AG10803 (cell line): ENCODE data around the gene S100A8.

Experiments used
- DNase-seq: peaks from one replicate; pipeline ENCODE4 v3.0.0; 2010; ENCODE audit warnings: low read depth
- H3K4me3 ChIP-seq: 2 replicates; pipeline ENCODE4 v1.5.1; 2011; ENCODE audit warnings: mild to moderate bottlenecking, low read length, control low read depth
- TF ChIP-seq, protein P1 (sequence below): conservative IDR thresholded peaks from 2 replicates; pipeline ENCODE4 v1.5.1; 2011; ENCODE audit warnings: mild to moderate bottlenecking, low read length, control low read depth, inconsistent platforms

The S100A8 gene

DNA sequence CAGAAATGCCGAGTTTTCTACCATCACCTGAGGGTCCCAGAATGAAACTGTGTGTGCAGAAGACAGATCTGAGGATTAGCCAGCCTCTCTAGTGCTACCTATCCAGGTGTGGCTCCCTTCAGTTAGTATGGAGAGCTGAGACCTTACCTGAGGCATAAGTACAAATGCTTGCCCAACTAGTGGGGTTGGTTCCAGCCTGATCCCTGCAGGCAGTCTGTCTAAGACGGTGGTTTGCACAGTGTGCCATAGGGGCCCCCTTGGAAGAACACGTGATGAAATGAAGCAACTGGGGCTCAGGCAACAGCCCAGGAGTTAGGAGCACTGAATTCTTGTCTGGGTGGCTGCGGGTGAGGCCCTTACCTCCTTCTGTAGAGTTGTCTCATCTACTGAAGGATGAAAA is 41.1 kb upstream of the S100A8 start:
- TF ChIP-seq, protein P1, sequence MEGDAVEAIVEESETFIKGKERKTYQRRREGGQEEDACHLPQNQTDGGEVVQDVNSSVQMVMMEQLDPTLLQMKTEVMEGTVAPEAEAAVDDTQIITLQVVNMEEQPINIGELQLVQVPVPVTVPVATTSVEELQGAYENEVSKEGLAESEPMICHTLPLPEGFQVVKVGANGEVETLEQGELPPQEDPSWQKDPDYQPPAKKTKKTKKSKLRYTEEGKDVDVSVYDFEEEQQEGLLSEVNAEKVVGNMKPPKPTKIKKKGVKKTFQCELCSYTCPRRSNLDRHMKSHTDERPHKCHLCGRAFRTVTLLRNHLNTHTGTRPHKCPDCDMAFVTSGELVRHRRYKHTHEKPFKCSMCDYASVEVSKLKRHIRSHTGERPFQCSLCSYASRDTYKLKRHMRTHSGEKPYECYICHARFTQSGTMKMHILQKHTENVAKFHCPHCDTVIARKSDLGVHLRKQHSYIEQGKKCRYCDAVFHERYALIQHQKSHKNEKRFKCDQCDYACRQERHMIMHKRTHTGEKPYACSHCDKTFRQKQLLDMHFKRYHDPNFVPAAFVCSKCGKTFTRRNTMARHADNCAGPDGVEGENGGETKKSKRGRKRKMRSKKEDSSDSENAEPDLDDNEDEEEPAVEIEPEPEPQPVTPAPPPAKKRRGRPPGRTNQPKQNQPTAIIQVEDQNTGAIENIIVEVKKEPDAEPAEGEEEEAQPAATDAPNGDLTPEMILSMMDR = no peak
- DNase-seq = no peak
- H3K4me3 ChIP-seq = no peak overlapping the region

DNA sequence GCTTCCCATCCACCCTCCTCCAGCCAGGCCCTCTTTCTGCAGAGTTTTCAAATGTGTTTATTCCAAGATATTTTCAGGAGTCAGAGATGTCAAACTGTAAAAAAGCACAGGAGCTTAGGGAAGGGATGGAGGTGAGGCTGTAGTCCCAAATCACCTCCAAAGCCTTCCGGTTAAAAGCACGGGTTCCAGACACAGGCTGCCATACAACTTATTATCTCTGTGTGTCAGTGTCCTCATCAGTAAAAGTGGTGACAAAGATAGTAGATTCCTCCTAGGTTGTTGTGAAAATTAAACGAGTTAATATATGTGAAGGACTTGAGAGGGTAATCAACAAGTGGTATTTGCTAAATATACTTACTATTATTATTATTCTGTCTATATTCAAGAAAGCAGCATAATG is 40.6 kb upstream of the S100A8 start:
- no peak overlapping the region for H3K4me3 ChIP-seq
- no peak for DNase-seq
- TF ChIP-seq, protein P1 = no peak

DNA sequence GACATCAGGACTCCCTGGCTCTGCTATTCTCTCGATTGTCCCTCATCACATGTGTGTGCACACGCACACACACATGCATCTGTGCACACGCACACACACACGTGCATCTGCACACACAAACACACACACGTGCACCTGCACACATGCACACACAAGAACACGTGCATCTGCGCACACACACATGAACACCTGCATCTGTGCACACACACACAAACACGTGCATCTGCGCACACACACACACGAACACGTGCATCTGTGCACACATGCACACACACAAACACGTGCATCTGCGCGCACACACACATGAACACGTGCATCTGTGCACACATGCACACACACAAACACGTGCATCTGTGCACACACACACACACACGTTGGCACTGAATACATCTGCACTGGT is 40.1 kb upstream of the S100A8 start:
- TF ChIP-seq, protein P1 = no peak
- no peak for DNase-seq
- no peak overlapping the region for H3K4me3 ChIP-seq

DNA sequence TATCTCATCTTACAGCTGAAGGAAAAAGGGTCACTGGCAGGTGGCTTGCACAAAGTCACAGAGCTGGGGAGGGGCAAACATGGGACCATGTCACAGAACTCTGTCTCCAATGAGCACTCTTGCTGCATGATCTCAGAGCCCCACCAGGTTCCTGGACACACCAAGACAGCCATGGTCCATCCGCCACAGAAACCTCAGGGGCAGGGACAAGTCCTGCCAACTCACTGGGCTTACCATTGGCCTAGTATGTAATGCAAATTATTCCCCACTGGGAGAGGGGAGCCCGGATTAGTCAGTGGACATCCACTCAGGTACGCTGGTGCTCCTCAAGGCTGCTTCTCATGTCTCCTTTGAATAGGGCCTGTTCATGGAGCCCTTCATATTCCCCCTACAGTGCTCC is 39.7 kb upstream of the S100A8 start:
- DNase-seq = no peak
- no peak overlapping the region for H3K4me3 ChIP-seq
- TF ChIP-seq, protein P1 = no peak

DNA sequence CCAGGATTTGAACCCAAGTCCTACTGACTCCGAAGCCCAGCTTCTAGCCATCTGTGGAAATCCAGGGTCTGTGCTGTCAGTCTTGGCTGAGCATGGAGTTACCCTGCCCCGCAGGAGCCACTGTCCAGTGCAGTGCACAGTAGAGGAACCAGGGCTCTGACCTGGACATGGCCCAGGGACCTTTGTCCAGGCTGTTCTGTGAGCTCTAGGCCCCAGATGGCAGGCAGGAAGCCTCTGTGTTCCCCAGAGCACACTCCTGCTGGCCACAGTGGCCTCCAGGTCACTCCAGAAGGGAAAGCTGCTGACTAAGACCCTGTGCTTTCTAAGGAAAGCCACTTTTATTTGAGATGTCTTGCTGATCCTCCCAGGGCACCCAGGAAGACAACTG is 39.3 kb upstream of the S100A8 start:
- DNase-seq = no peak
- H3K4me3 ChIP-seq = no peak overlapping the region
- TF ChIP-seq, protein P1 = no peak

DNA sequence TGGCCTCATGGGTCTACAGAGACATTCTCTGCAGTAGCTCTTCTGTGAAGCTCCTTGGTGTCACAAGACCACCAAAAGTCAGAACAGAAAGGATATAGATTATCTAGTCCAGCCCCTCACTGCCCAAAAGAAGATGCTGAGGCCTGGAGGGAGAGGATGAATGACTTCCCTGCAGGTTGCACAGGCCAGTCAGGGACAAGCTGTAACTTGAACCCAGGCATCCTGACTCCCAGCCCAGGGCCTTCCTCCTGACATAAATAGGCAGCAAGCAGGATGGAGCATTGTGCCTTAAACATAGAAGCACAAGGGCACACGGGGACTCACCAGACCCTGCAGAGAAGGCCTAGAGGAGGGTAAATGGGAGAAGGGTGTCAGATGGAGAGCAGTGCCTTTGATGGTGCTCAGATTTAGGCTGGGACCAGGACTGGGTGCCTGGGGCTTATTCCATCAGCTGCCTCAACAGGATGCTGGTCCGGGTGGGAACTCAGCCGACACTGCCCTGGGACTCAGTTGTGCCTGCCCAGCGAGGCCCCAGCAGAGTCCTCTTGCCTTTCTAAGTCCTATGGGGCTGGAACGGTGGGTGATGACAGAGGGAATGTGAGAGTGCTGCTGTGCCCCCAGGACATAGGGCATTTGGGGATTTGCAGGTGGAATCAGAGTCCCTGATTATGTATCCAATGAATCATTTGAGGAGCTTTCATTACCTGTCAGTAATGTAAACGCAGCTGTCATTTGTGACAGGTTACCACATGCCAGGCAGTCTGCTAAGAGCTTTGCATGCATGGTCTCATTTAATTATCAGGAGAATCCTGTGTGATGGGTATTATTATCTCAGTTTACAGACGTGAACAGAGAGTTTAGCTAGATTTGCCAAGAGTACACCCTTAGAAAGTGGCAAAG is 38.6 kb upstream of the S100A8 start:
- no peak overlapping the region for H3K4me3 ChIP-seq
- TF ChIP-seq, protein P1 = no peak
- DNase-seq = no peak

DNA sequence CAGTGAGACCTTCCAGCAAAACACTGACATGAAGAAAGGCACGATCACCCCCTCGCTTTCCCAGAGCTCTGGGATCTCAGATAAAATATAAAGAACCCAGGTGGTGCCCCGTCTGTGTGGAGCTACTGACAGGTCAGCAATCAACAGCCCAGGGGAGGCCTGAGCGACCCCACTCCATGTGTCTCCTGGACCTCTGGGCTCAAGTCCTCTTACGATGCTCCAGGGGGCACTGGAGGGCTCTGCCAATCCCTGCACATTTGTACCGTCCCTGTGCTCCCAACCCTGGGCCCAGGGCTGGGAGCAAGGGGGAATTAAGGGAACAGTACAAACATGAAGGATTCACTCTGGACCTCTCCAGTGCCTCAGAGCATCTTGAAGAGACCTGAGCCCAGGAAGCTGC is 37.9 kb upstream of the S100A8 start:
- TF ChIP-seq, protein P1 = no peak
- H3K4me3 ChIP-seq = no peak overlapping the region
- no peak for DNase-seq
